RWPE1 (cell line): ENCODE measurements around the gene SLC9A9.

Experiments
- CTCF ChIA-PET: fragments of 350-600 bp; sonication (Branson Sonifier 250); formaldehyde crosslinking; extraction: SDS; loops from one replicate; lab custom pipeline; 2021; lab: Yijun Ruan, JAX
- POLR2A ChIA-PET: fragments of 400-600 bp; formaldehyde crosslinking; extraction: SDS; loops from one replicate; lab custom pipeline; 2020; ENCODE audit warnings: antibody characterized with exemption; ENCODE audit not compliant: low non-redundant PET; lab: Yijun Ruan, JAX
- DNase-seq: peaks from one replicate; pipeline ENCODE4 v3.0.0; 2012; ENCODE audit warnings: low spot score
- H3K27ac ChIP-seq: fragments of 450-650 bp; 2 replicates; pipeline ENCODE4 v1.5.1; 2017
- CTCF ChIP-seq: fragments of 450-650 bp; conservative IDR thresholded peaks from 2 replicates; pipeline ENCODE4 v1.5.1; 2017; ENCODE audit warnings: low read depth, mild to moderate bottlenecking

The SLC9A9 gene

GRCh38 chr3:143859465-143860203 is 11.4 kb upstream of the SLC9A9 start:
- no peak for TF ChIP-seq CTCF
- no peak overlapping the region for H3K27ac ChIP-seq
- ChIA-PET POLR2A (no interaction called here), CTCF (no interaction called here)
- DNase-seq, result no peak

GRCh38 chr3:143856252-143856970 is 8.1 kb upstream of the SLC9A9 start:
- POLR2A ChIA-PET, result no interaction called here
- H3K27ac ChIP-seq, result no peak overlapping the region
- no peak for TF ChIP-seq CTCF
- CTCF ChIA-PET, result no interaction called here
- no peak for DNase-seq

GRCh38 chr3:143855183-143855582 is 6.9 kb upstream of the SLC9A9 start:
- no peak overlapping the region for H3K27ac ChIP-seq
- ChIA-PET CTCF (no interaction called here), POLR2A (no interaction called here)
- no peak for TF ChIP-seq CTCF
- no peak for DNase-seq

GRCh38 chr3:143851331-143852017 is 3.2 kb upstream of the SLC9A9 start:
- CTCF ChIA-PET, result interaction anchor here (0.6 kb wide), 3 partner anchors 78 to 337 kb away, joined by 3 to 5 read pairs (median 4); partner anchors contain the start of gene DIPK2A
- H3K27ac ChIP-seq, result peak overlapping the region; percentile 69
- no peak for DNase-seq
- no peak for TF ChIP-seq CTCF
- POLR2A ChIA-PET, result no interaction called here

- H3K27ac ChIP-seq, result peak overlapping the region; percentile 84; the same call in 1 of the 2 replicates
- POLR2A ChIA-PET, result no interaction called here
- no peak for TF ChIP-seq CTCF
- no peak for DNase-seq
- CTCF ChIA-PET, result interaction anchor here (0.7 kb wide), 1 partner anchor 8 kb away, joined by 3 read pairs; no protein-coding TSS in a partner anchor
These were observed 2.6 kb upstream of the SLC9A9 start for GRCh38 chr3:143850877-143851276.
